Measurements from ENCODE around the gene ENOX2. TPM values are rescaled to one million over a fixed set of nuclear protein-coding genes. Genes with fewer than 3 reads are reported as not detected.

Gene ENOX2
- polyA plus RNA-seq, 1 donor from 2014 or later = 48.7 TPM

DNA sequence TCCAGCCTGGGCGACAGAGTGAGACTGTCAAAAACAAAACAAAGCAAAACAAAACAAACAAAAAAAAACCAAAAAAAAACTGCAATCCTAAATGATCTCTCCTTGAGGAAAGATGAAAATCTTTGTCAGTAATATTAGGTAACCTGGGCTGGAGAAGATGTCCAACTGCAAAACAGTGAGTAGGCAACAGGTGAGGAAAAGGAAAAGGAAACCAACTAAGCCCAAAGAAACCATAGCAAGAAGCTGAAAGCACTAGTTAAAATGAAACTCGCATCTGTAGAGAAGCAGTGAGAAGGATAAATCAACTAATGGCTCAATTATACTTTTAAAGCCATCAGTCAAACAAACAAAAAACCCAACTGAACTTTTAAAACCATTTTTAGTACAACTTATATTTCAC, 54.2 kb downstream of the ENOX2 start:
- no peaks in the 10 kb centered on the region for H3K79me2 ChIP-seq (replicated peaks; ENCODE audit: insufficient read depth, low read length)

DNA sequence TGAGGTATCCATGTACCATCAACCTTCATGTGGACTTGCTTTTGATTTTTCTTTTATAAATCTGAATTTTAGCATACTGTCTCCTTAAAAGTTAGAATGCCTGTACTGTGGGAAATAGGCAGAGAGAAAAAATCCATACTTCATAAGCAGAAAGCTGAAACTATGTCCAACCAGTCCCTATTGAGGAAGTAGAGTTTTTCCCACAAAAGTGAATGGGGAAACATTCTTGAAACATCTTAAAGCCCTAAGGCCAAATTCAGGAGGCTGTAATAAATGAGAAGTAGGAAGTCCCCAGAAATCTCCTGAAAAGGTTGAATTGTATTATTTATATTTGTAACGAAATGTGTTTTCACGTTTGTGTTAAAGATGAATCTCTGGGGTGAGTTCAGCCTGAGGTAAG, 56.3 kb downstream of the ENOX2 start:
- Histone ChIP-seq H3K9ac (ENCODE audit: low read length) (no peak overlapping the region), H3K4me3 (ENCODE audit: low read length) (no peak overlapping the region), H3K27me3 (ENCODE audit: insufficient read depth, low read depth, low read length) (no peaks in the 10 kb centered on the region), H3F3A (ENCODE audit: insufficient read depth, low read length, poor library complexity, severe bottlenecking) (no peaks in the 10 kb centered on the region), H3K27ac (ENCODE audit: low read length) (no peak overlapping the region), H4K20me1 (ENCODE audit: insufficient read depth) (no peaks in the 10 kb centered on the region), H3K79me2 (replicated peaks; ENCODE audit: insufficient read depth, low read length) (no peaks in the 10 kb centered on the region), H3K36me3 (ENCODE audit: insufficient read depth, low read length) (no peaks in the 10 kb centered on the region), H2AFZ (ENCODE audit: low read depth, low read length) (no peak overlapping the region), H3K9me3 (ENCODE audit: low read length) (no peaks in the 10 kb centered on the region), H3K4me2 (ENCODE audit: low read length) (no peak overlapping the region), H3K9me2 (ENCODE audit: insufficient read depth, low read length) (no peaks in the 10 kb centered on the region)
- no peak for TF ChIP-seq MXI1 (conservative IDR thresholded peaks at IDR 0.05; ENCODE audit: poor library complexity, severe bottlenecking)

More for the DNA sequence above, 54.2 kb downstream of the ENOX2 start:
- TF ChIP-seq EP300 (conservative IDR thresholded peaks at IDR 0.05; ENCODE audit: poor library complexity, severe bottlenecking) (no peak), MXI1 (conservative IDR thresholded peaks at IDR 0.05; ENCODE audit: poor library complexity, severe bottlenecking) (no peak), EZH2 (IDR thresholded peaks at IDR 0.05; ENCODE audit: borderline replicate concordance, insufficient read depth, low read length, poor library complexity, severe bottlenecking) (no peak), RAD21 (conservative IDR thresholded peaks at IDR 0.05) (no peak), POLR2AphosphoS5 (IDR thresholded peaks at IDR 0.05) (no peak), TAF1 (IDR thresholded peaks at IDR 0.05; ENCODE audit: low read depth) (no peak), SMC3 (conservative IDR thresholded peaks at IDR 0.05; ENCODE audit: poor library complexity) (no peak)
- TF ChIP-seq, protein P1, sequence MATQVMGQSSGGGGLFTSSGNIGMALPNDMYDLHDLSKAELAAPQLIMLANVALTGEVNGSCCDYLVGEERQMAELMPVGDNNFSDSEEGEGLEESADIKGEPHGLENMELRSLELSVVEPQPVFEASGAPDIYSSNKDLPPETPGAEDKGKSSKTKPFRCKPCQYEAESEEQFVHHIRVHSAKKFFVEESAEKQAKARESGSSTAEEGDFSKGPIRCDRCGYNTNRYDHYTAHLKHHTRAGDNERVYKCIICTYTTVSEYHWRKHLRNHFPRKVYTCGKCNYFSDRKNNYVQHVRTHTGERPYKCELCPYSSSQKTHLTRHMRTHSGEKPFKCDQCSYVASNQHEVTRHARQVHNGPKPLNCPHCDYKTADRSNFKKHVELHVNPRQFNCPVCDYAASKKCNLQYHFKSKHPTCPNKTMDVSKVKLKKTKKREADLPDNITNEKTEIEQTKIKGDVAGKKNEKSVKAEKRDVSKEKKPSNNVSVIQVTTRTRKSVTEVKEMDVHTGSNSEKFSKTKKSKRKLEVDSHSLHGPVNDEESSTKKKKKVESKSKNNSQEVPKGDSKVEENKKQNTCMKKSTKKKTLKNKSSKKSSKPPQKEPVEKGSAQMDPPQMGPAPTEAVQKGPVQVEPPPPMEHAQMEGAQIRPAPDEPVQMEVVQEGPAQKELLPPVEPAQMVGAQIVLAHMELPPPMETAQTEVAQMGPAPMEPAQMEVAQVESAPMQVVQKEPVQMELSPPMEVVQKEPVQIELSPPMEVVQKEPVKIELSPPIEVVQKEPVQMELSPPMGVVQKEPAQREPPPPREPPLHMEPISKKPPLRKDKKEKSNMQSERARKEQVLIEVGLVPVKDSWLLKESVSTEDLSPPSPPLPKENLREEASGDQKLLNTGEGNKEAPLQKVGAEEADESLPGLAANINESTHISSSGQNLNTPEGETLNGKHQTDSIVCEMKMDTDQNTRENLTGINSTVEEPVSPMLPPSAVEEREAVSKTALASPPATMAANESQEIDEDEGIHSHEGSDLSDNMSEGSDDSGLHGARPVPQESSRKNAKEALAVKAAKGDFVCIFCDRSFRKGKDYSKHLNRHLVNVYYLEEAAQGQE (IDR thresholded peaks at IDR 0.05; ENCODE audit: borderline replicate concordance) = no peak
- TF ChIP-seq, protein P2, sequence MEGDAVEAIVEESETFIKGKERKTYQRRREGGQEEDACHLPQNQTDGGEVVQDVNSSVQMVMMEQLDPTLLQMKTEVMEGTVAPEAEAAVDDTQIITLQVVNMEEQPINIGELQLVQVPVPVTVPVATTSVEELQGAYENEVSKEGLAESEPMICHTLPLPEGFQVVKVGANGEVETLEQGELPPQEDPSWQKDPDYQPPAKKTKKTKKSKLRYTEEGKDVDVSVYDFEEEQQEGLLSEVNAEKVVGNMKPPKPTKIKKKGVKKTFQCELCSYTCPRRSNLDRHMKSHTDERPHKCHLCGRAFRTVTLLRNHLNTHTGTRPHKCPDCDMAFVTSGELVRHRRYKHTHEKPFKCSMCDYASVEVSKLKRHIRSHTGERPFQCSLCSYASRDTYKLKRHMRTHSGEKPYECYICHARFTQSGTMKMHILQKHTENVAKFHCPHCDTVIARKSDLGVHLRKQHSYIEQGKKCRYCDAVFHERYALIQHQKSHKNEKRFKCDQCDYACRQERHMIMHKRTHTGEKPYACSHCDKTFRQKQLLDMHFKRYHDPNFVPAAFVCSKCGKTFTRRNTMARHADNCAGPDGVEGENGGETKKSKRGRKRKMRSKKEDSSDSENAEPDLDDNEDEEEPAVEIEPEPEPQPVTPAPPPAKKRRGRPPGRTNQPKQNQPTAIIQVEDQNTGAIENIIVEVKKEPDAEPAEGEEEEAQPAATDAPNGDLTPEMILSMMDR (IDR thresholded peaks at IDR 0.05; ENCODE audit: poor library complexity, severe bottlenecking) = no peak
- H3K4me3 ChIP-seq (ENCODE audit: low read length) = no peak overlapping the region
- H3K27ac ChIP-seq (ENCODE audit: low read length) = no peak overlapping the region
- no peaks in the 10 kb centered on the region for H4K20me1 ChIP-seq (ENCODE audit: insufficient read depth)
- H3K9ac ChIP-seq (ENCODE audit: low read length) = no peak overlapping the region
- H3K9me3 ChIP-seq (ENCODE audit: low read length) = no peaks in the 10 kb centered on the region
- H3K36me3 ChIP-seq (ENCODE audit: insufficient read depth, low read length) = no peaks in the 10 kb centered on the region
- no peak overlapping the region for H2AFZ ChIP-seq (ENCODE audit: low read depth, low read length)
- H3K4me2 ChIP-seq (ENCODE audit: low read length) = no peak overlapping the region
- no peaks in the 10 kb centered on the region for H3K27me3 ChIP-seq (ENCODE audit: insufficient read depth, low read depth, low read length)
- H3F3A ChIP-seq (ENCODE audit: insufficient read depth, low read length, poor library complexity, severe bottlenecking) = no peaks in the 10 kb centered on the region
- no peaks in the 10 kb centered on the region for H3K9me2 ChIP-seq (ENCODE audit: insufficient read depth, low read length)

DNA sequence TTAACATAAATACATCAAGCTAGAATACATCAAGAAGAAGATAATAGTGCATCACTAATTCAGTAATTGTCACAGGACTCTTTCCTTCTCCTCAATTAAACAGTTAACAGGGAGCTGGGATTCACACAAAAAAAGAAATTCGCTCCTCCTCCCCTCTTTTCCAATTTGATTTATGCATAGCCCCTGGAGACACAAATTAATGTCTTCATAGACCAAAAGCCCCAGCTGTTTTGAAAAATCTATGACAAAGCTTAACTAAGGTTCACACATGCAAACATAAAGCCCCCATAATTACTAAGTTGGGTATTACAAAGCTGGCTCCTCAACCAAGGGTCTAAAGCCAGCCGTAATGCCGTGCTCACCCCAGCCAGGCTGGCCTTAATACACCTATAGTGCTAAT, 61.2 kb downstream of the ENOX2 start:
- Histone ChIP-seq H3K4me3 (ENCODE audit: low read length) (no peak overlapping the region), H3K9ac (ENCODE audit: low read length) (no peak overlapping the region), H3K4me2 (ENCODE audit: low read length) (no peak overlapping the region), H4K20me1 (ENCODE audit: insufficient read depth) (no peaks in the 10 kb centered on the region), H3K79me2 (replicated peaks; ENCODE audit: insufficient read depth, low read length) (no peaks in the 10 kb centered on the region), H3K36me3 (ENCODE audit: insufficient read depth, low read length) (no peaks in the 10 kb centered on the region), H3K9me3 (ENCODE audit: low read length) (no peaks in the 10 kb centered on the region), H3K9me2 (ENCODE audit: insufficient read depth, low read length) (no peaks in the 10 kb centered on the region), H2AFZ (ENCODE audit: low read depth, low read length) (no peak overlapping the region), H3K27ac (ENCODE audit: low read length) (no peak overlapping the region), H3K27me3 (ENCODE audit: insufficient read depth, low read depth, low read length) (no peaks in the 10 kb centered on the region), H3F3A (ENCODE audit: insufficient read depth, low read length, poor library complexity, severe bottlenecking) (no peaks in the 10 kb centered on the region)
- TF ChIP-seq EP300 (conservative IDR thresholded peaks at IDR 0.05; ENCODE audit: poor library complexity, severe bottlenecking) (no peak), SMC3 (conservative IDR thresholded peaks at IDR 0.05; ENCODE audit: poor library complexity) (no peak), EZH2 (IDR thresholded peaks at IDR 0.05; ENCODE audit: borderline replicate concordance, insufficient read depth, low read length, poor library complexity, severe bottlenecking) (no peak), TAF1 (IDR thresholded peaks at IDR 0.05; ENCODE audit: low read depth) (no peak), MXI1 (conservative IDR thresholded peaks at IDR 0.05; ENCODE audit: poor library complexity, severe bottlenecking) (no peak), POLR2AphosphoS5 (IDR thresholded peaks at IDR 0.05) (no peak), RAD21 (conservative IDR thresholded peaks at IDR 0.05) (no peak)
- TF ChIP-seq, protein P1 (IDR thresholded peaks at IDR 0.05; ENCODE audit: borderline replicate concordance) = no peak
- TF ChIP-seq, protein P2 (IDR thresholded peaks at IDR 0.05; ENCODE audit: poor library complexity, severe bottlenecking) = no peak

Measured in neural cell (in vitro differentiated cells).